Jurkat, Clone E6-1 (cell line): Measurements from ENCODE around the gene RRAGD.

Experiments
- DNase-seq: peaks from one replicate; pipeline ENCODE4 v3.0.0-alpha.2; 2011; ENCODE audit warnings: low read depth, low spot score
- H3K4me3 ChIP-seq: 2 replicates; pipeline ENCODE4 v1.5.1; 2011; ENCODE audit warnings: mild to moderate bottlenecking, low read length, control low read depth, moderate library complexity

Gene RRAGD

DNA sequence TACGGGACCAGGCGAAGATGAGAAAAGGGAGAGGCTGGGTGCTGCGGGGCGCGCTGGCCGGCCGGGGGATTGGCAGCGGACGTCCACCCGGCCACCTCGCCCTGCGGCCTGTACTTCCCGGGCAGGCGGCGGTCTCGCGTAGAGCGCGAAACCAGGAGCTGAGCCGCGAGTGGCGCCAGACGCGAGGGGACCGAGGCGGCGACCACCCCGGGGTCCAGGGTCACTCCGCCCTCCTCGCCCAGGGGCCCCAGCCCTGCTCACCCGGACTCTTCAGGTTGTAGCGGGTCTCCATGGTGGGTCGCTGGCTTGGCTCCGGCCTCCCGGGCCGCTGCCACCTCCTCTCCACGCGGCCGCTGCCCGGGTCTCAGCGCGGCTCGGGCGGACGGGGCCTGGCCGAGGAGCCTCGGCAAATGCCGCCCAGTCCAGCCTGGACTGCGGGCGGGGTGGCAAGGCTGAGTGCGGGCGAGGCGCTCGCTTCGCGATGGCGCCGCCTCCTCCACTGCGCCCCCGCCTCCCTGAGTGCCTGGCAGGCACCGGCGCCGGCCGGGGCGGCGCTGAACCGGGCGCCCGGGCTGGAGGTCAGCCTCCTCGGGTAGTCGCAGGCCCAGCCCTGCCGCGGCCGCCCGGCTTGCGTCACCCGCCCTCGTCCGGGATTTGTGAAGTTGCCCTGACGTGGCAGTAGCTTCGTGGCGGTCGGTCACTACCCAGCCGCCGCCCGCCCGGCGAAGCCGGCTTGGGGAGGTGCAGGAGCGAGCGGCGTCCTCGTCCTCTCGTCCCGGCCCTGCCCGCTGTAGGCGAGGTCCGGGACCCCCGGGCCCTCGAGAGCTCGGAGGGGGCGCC, 59.6 kb downstream of the RRAGD start, which contains the start of gene UBE2J1:
TSS of gene UBE2J1 (minus strand) at position 445 of the 840 bp plus-strand sequence. CDS start at position 292, 153 bp downstream.
- peak within 1 kb of the TSS; percentile 79 for H3K4me3 ChIP-seq
- no peak for DNase-seq

DNA sequence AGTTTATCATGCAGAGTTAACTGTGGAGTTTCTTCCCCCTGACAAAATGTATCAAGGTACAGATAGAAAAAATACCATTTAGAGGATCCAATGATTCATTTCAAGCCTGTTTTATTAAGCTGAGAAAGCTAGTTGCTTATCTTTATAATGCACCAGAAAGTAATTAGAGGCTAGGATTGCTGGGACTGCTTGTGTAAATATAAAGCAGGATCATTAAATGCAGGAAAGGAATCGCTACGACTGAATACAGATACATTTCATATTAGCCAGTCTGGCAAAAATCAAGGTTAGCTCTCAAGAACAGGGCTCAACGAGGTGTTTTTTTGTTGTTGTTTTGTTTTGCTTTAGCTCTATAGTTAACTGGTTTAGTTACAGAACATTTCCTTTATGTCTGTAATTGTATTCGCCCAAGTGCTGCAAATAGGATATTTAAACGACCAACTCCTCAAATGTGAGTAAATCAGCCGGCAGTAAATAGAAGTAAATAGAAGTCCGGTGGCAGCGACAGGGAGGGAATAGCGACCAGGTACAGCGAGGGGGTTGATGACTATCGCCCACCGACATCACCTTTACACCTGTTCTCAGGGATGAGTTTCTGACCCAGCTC, 60.3 kb downstream of the RRAGD start:
- no peak for DNase-seq
- H3K4me3 ChIP-seq = peak overlapping the region; percentile 79

DNA sequence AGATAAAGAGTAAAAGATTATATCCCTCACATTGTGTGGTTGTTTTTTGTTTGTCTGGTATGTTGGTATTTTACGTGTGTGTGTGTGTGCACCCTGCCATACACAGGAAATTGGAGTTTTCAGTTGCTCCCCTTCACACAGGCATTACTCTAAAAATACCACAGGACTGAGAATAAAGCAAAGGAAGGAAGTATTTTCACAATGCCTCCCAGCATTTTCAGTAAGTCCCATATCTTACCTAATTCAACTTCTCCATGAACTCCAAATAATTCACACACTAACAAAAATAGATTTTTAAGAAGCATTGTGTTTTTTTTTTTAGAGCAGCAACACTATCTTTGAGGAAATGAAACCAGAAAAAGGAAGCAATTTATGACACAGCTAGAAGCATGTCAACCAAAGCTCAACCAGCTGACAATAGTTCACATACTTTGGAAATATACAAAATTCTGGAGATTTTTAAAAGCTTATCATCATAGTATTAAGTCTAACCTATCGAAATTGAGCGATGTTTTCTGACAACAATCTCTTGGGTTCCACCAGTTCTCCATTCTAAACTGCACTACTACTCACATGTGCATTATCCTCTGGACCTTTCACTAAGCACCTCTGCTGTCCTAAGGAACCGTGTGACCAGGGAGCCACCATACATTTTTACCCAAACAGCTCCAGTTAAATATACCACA, 61.6 kb downstream of the RRAGD start:
- H3K4me3 ChIP-seq = peak overlapping the region; percentile 79
- DNase-seq = peak; percentile 95

DNA sequence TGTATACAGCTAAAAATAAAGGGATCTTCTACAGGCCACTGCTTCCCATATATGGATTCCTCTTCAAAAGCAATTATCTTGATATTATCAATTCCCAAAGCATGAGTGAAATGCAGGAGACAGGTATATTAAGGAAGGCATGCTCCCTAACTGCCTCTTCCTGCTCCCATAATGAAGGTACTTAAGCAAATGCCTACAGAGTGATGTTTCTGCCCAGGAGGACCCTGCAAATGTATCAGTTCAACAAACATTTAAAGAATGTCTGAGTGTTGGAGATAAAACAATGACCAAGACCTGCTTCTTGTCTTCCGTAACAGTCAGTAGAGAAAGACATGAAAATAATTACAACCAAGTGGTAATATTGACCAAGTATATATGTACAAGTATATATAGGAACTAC, 63.7 kb downstream of the RRAGD start:
- DNase-seq = no peak
- no peak overlapping the region for H3K4me3 ChIP-seq

DNA sequence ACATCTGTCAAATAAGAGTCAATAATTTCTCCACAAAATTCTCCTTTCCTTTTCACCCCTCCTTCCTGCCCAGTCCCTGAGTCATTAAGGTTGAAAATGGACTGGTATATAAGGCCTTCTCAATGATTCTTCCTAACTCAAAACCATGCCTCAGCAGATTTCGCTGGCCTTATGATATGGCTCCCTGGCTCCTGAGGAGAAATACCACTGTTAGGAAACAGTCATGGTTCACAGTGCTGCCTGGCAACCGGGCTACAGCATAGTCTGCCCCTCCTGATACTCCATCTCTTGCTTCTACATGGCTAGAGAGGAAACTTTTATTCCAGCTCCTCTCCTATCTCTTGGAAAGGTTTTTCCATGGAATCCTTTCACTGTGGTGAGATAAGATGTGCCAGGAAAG, 64.2 kb downstream of the RRAGD start:
- no peak overlapping the region for H3K4me3 ChIP-seq
- no peak for DNase-seq

DNA sequence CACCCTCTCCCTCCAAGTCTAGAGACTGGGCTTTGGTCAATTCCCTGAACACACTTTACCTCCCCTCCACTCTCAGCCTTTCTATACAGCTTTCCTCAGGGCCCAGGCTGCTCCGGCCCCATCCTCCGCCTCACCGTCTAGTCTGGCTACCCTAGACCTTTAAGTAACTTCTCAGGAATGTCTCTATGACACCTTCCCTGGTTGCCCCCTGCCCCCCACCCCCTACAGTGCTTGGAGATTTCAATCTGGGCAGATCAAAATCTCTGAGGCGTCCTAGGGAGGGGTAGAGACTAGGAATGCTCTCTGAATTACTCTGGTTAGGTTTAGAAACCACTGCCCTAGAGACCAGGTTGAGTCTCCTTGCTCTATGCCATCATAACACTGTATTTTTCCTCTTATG, 65.6 kb downstream of the RRAGD start:
- no peak for DNase-seq
- no peak overlapping the region for H3K4me3 ChIP-seq

DNA sequence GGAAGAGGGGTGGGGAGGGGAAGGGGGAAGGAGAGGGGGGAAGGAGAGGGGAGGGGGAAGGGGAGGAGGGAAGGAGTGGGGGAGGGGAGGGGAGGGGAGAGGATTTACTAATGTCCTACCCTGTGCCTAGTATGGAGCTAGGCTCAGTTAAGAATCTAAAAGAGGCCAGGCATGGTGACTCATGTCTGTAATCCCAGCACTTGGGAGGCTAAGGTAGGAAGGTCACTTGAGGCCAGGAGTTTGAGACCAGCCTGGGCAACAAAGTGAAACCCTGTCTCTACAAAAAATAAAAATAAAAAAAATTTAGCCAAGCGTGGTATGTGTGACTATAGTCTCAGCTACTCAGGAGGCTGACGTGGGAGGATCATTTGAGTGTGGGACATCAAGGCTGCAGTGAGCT, 72.5 kb downstream of the RRAGD start:
- no peak overlapping the region for H3K4me3 ChIP-seq
- no peak for DNase-seq

DNA sequence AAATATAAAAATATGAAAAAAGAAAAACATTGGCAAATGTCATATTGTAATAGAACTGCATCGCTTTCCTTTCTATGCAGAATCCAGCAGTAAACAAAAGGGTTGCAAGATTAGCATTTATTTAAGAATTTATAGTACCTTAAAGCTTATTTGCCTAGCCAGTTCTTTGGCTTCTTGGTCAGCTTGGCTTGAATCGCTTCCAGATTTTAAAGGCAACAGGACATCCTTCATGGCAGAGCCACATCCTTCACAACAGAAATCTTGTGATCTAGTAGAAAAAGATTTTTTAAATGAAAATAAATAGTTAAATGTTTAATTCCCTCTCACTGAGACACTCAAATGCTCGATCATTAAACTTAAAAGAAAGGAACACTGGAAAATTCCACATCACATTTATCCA, 76.9 kb downstream of the RRAGD start:
- no peak overlapping the region for H3K4me3 ChIP-seq
- DNase-seq = no peak

DNA sequence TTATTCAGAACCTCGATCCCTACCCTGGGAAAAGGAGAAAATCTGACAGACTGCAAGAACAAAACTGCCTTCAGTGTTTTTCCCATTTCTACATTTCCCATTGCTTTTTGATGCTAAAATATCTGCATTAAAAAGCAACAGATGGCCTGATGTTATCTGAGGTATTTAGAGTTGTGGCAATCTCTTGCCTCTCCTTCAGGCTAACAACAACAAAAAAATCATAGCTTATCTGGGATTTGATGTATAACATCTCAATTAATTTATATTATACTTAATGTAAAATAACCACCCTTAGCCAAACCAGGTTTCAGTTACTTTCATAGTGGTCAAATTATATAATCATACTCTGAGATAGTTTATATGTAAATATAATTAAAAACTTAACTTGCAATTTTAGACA, 81.2 kb downstream of the RRAGD start:
- DNase-seq = no peak
- no peak overlapping the region for H3K4me3 ChIP-seq

DNA sequence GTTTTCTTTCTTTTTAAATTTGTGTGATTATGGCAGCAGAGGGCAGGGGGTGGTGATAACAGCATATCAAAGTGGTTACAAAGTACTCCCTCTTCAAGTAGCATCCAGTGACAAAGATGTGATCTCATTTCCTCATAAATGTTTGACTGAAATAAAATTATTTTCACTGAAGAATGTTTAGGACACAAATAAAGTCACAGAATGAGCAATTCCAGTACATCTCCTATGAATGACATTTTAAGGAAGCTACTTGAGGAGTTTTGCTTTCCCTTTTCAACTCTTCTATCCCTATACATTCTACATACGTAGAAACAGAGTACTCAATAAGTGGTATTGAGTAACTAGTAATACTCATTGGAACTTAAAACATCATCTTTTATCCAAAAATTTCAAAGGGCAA, 83.1 kb downstream of the RRAGD start:
- no peak overlapping the region for H3K4me3 ChIP-seq
- no peak for DNase-seq

DNA sequence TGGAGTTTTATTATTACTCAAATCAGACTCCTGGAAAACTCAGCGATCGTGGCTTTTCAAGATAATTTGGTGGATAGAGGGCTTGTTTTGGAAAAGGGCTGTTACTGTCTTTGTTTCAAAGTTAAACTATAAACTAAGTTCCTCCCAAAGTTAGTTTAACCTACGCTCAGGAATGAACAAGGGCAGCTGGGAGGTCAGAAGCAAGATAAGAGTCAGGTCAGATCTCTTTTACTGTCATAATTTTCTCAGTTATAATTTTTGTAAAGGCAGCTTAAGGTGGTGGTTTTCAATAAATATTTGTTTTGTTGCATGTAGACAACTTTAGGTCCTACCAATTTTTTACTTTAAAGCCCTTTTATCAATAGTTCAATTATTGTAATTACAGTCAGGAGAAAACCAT, 87.8 kb downstream of the RRAGD start:
- DNase-seq = no peak
- H3K4me3 ChIP-seq = no peak overlapping the region

DNA sequence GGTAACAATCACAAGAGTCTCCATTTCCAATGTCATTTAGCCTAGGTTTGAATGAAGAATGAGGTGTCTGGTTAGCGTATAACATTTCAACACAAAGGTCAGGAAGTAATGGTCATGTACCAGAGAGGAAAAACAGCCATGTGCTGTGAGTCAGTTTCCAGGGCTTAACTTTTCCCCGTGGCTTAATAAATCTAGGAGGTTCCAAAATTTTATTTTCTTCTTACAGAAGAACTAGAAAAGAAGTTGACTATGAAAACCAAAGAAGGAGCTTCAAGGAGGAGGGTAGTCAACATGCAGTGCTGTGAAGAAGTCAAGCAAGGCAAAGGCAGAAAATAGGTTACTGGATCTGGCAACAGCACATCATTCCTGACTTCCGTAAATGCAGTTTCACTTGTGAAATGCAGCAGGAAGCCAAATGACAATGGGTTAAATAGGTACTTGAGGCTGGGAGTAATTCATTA, 88.5 kb downstream of the RRAGD start:
- H3K4me3 ChIP-seq = no peak overlapping the region
- no peak for DNase-seq

DNA sequence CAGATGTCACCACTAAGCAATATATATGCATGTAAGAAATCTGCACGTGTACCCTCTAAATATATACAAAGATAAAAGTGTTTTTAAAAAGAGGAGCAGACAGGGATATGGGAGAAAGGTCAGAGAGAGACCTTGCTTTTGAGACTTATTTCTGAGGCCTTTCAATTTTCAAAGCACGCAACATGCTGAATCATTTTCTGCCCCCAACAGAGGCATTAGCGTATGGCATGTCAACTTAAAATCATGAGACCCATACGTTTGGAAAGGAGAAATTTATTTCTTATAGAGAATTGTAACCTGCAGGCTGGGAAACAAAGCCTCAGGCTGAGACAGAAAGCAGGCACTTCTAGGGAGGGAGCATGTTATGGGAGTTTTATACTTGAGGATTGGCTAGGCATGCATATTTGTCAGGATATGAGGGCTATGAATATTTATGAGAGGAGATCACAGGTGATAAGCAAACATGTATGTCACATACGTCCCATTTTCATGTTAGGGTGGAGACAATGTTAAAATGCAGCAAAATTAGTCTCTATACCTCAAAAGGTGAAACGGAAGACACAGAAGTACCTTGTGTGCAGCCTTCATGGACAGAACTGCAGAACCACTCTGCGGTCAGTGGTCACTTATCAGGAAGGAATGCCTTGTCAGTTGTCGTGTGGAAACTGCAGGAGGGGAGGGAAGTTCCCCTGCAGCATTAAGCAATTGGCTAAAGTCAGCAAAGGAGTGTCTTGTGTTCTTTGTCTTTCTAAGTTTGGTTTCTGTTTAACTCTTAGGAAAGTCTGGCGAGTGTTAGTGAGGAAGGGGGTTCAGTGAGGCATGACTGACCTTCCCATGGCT, 90.7 kb downstream of the RRAGD start:
- DNase-seq = no peak
- no peak overlapping the region for H3K4me3 ChIP-seq

DNA sequence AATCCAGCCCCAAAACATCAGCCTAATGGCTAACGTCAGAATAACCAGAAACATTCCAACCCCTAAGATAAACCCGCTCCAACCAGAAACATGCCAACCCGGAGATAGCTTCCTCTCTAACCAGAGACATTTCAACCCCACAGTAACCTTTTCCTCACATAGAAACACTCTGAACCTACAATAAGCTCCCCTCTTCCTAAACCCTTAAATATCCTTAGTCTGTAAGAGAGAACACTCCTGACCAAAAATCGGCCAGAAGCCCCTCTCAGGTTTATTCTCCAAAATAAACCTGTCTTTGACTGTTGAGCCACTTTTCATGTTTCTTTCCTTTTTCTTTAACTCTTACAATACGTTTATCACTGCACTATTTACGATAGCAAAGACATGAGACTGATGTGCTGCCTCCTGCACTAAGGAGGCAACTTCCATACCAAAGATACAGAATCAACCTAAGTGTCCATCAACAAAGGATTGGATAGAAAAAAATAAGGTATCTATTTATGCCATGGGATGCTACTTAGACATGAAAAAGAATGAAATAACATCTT, 92.0 kb downstream of the RRAGD start:
- no peak overlapping the region for H3K4me3 ChIP-seq

DNA sequence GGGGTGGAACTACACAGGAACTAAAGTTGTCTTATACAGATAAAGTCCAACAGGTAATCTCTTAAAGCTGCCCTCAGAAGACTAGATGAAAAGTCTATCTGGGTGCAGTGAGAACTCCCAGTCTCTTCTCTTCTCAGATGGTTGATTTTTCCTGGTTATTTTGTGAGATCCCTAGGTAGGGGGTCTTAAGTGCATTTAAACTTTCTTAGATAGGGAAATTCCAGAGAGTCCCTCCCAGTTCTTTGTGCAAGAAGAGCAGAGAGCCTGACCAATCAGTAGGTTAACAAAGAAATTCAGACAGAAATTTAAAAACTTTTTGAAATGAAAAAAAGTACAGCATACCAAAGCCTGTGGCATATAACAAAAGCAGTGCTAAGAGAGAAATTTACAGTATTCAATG, 95.0 kb downstream of the RRAGD start:
- no peak for DNase-seq
- no peak overlapping the region for H3K4me3 ChIP-seq

More for the DNA sequence above, 92.0 kb downstream of the RRAGD start:
- DNase-seq = no peak

DNA sequence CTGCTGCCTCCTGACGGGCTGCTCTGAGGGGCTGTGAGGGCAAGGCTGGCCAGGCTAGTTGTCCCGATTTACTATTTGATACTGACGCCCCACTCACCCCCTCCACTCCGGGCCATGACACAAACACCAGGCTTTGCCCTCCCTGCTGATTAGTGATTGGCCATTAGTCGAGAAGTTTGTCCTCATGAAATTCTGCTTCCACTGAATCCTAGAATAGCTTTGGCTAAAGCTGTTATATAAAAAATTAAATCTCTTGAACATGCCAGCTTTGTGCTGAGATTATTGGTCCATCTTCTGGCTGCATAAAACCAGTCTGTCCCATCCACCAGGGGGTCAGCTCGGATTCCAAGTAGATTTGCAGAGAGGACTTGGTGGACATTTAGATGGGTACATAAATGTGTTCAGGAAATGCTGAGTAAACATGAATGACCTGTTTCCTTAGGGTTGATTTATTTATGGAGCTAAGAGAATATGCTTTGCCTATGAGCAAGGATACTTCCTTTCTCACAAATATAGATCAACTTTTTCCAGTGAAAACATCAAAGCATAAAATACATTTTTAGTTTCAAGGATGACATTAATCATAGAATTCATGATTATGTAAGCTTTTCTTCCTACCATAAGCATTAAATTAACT, 96.7 kb downstream of the RRAGD start, which contains the start of gene GABRR2:
TSS of gene GABRR2 (minus strand) at position 51 of the 637 bp plus-strand sequence. CDS start 134 bp downstream, outside the sequence.
- H3K4me3 ChIP-seq = no peak within 1 kb of the TSS

DNA sequence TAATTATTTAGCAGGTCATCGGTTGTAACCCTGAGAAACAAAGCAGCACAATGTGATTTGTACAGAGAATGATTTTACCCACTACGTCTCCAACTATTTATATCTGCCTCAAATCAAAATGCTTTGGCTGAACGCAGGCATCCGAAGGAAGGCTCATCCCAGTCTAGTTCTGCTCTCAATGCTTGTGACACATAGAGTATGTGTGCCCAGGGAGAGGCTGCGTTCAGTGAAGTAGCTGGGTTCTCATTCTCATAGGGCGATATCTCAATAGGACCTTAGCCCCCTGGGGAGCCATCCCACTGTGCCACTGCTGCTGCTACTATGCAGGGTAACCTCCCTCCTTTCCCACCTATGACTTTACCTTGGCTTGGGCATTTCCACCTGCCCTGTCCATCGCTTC, 97.4 kb downstream of the RRAGD start:
- no peak overlapping the region for H3K4me3 ChIP-seq
- no peak for DNase-seq

More for the DNA sequence above, 96.7 kb downstream of the RRAGD start, which contains the start of gene GABRR2:
- no peak for DNase-seq
